ENCODE results near the gene TM2D3. TPM values are rescaled to one million over a fixed set of nuclear protein-coding genes. Genes with fewer than 3 reads are reported as not detected.

The TM2D3 gene
- total RNA-seq, 1 experiment from 2014 or later = 45.7 TPM

DNA sequence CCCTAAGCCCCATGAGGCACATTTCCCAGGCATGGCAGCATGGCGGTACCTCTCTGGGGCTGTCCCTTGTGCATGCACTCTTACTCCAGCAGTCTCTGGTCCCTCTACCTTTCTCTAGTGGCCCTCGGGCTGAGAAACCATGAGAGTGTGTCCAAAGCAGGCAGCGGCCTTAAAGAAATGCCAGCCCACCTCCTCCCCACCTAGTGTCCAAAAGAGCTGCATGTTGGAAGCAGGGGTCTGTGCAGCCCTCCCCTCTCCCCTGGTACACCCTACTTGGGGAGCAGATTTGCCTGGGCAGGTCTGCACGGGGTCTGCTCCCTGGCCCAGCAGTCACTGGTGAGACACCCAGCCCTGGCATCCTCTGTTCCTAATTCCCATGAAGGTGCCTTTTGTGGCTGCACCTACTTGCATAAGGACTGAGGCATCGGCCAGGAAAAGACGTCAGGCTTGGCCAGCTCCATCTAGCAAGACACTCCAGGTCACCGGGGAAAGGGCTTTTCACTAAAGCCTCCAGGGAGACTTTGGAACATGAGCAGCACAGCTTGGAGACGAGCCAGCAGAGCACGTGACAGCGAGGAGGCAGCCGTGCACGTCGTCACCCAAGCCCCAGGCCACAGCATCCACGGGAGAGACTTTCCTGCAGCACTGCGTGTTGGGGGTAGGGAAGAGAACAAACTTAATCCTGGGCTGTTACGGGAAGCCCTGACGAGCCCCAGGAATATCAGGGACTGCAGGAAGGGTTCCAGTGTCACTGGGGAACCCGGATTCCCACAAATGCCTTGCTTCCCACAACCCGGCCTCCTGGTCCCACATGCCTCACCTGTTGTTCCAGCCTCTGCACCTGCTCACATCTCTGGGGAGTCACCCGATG, 38.8 kb downstream of the TM2D3 start:
- DNase-seq (ENCODE audit: low read depth in 1 of 2, low spot score in 2 of 2) = no peak
- Histone ChIP-seq H3K27ac (no peak overlapping the region), H3K27me3 (replicated peaks) (no peaks in the 10 kb centered on the region), H3K4me3 (no peak overlapping the region), H3K9me3 (replicated peaks) (no peaks in the 10 kb centered on the region), H3K36me3 (no peaks in the 10 kb centered on the region), H3K4me1 (replicated peaks) (no peaks in the 10 kb centered on the region)

DNA sequence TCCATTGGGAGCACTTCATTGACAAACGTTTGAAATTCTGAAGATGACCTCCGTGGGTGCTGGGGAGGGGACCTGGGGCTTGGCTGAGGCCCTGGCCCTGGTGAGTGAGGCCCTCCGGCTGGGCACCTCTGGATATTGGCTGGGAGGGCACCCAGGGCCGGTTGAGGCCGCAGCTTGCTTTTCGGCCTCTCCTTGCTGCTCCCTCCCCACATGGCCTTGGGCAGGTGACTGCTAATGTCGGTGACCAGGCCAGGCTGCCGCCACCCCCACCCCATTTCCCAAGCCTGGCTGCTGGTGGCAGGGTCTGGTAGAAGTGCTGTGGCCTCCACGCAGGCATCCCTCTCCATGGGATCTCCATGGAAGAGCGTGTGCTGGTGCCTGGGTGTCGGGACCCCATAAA, 39.5 kb downstream of the TM2D3 start:
- no peaks in the 10 kb centered on the region for H3K9me3 ChIP-seq (replicated peaks)
- no peak overlapping the region for H3K27ac ChIP-seq
- no peaks in the 10 kb centered on the region for H3K4me1 ChIP-seq (replicated peaks)
- H3K27me3 ChIP-seq (replicated peaks) = no peaks in the 10 kb centered on the region
- no peak overlapping the region for H3K4me3 ChIP-seq
- DNase-seq (ENCODE audit: low read depth in 1 of 2, low spot score in 2 of 2) = no peak
- no peaks in the 10 kb centered on the region for H3K36me3 ChIP-seq

- Histone ChIP-seq H3K4me1 (replicated peaks) (no peaks in the 10 kb centered on the region), H3K4me3 (no peak overlapping the region), H3K27ac (no peak overlapping the region), H3K9me3 (replicated peaks) (no peaks in the 10 kb centered on the region), H3K27me3 (replicated peaks) (no peaks in the 10 kb centered on the region), H3K36me3 (no peaks in the 10 kb centered on the region)
- DNase-seq (ENCODE audit: low read depth in 1 of 2, low spot score in 2 of 2) = no peak
These were observed 40.4 kb downstream of the TM2D3 start for GRCh38 chr15:101611580-101612299.

DNA sequence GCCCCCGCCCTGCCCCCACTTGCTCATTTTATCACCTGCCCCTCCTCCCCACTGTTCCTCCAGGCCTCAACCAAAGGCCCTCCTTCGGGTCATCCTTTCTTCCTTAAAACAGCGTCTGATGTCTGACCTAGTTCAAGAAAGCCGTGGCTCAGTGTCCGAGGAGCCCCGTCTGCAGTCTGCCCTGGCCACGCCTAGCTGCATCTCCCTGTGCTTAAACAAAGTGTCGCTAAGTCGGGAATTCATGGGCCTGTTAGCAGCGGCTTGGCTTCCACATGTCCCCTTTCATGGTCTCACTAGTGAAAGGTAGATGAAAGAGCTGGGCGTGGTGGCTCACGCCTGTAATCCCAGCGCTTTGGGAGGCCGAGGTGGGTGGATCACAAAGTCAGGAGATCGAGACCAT, 41.2 kb downstream of the TM2D3 start:
- no peak for DNase-seq (ENCODE audit: low read depth in 1 of 2, low spot score in 2 of 2)
- H3K36me3 ChIP-seq = no peaks in the 10 kb centered on the region
- no peak overlapping the region for H3K4me3 ChIP-seq
- no peaks in the 10 kb centered on the region for H3K4me1 ChIP-seq (replicated peaks)
- no peak overlapping the region for H3K27ac ChIP-seq
- no peaks in the 10 kb centered on the region for H3K27me3 ChIP-seq (replicated peaks)
- H3K9me3 ChIP-seq (replicated peaks) = no peaks in the 10 kb centered on the region

- Histone ChIP-seq H3K4me1 (replicated peaks) (no peaks in the 10 kb centered on the region), H3K9me3 (replicated peaks) (no peaks in the 10 kb centered on the region), H3K27ac (no peak overlapping the region), H3K27me3 (replicated peaks) (no peaks in the 10 kb centered on the region), H3K4me3 (no peak overlapping the region), H3K36me3 (no peaks in the 10 kb centered on the region)
- no peak for DNase-seq (ENCODE audit: low read depth in 1 of 2, low spot score in 2 of 2)
These were observed 41.6 kb downstream of the TM2D3 start for GRCh38 chr15:101610611-101611000.

DNA sequence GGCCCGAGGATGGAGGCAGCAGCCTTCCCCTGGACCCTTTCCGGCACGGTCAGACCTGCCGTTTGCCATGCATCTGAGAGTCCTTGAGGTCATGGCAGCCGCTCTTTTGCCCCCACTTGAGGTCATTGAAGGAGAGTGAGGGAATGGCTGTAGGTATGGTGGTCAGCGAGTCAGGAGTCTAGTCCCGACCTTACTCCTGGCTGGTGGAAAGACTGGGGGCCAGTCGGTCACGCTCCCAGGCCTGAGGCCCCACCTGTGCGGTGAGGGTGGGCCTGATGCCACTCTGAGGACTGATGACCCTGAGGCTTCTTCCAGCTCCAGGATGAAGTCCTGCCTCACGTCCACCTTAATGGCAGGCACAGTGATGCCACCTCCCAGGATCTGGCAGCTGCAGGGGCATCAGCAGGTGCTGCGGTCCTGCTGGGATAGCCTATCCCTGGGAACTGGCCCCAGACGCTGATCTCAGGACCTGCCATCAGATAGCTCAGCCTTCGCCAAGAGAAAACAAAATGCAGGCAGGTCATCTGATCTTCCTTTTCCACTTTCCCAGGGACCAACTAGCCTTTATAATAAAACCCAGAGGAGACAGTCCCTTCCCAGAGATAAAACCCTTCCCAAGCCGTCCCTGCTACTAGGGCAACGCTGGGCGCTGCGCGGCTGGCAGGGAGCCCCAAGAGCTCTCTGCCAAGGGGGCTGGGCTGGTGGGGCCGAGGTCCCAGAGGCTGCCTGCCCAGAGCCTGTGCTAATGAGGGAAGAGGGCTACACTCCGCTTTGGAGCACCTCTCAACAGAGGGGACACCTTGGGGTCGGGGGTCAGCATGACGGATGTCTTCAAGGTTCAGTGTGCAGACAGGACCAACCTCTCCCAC, 42.2 kb downstream of the TM2D3 start:
- H3K27me3 ChIP-seq (replicated peaks) = no peaks in the 10 kb centered on the region
- no peak for DNase-seq (ENCODE audit: low read depth in 1 of 2, low spot score in 2 of 2)
- H3K4me3 ChIP-seq = no peak overlapping the region
- H3K9me3 ChIP-seq (replicated peaks) = no peaks in the 10 kb centered on the region
- H3K36me3 ChIP-seq = no peaks in the 10 kb centered on the region
- H3K27ac ChIP-seq = no peak overlapping the region
- no peaks in the 10 kb centered on the region for H3K4me1 ChIP-seq (replicated peaks)

GRCh38 chr15:101608201-101608600, 44.0 kb downstream of the TM2D3 start:
- Histone ChIP-seq H3K4me3 (no peak overlapping the region), H3K27me3 (replicated peaks) (no peaks in the 10 kb centered on the region), H3K27ac (no peak overlapping the region), H3K9me3 (replicated peaks) (no peaks in the 10 kb centered on the region), H3K36me3 (no peaks in the 10 kb centered on the region), H3K4me1 (replicated peaks) (no peaks in the 10 kb centered on the region)
- peak in 1 of 2 experiments; percentile 33 for DNase-seq (ENCODE audit: low read depth in 1 of 2, low spot score in 2 of 2)

GRCh38 chr15:101607108-101607507, 45.1 kb downstream of the TM2D3 start:
- H3K27me3 ChIP-seq (replicated peaks) = no peaks in the 10 kb centered on the region
- no peaks in the 10 kb centered on the region for H3K36me3 ChIP-seq
- no peak for DNase-seq (ENCODE audit: low read depth in 1 of 2, low spot score in 2 of 2)
- H3K27ac ChIP-seq = no peak overlapping the region
- H3K4me1 ChIP-seq (replicated peaks) = no peaks in the 10 kb centered on the region
- no peak overlapping the region for H3K4me3 ChIP-seq
- H3K9me3 ChIP-seq (replicated peaks) = no peaks in the 10 kb centered on the region

- Histone ChIP-seq H3K36me3 (no peaks in the 10 kb centered on the region), H3K4me1 (replicated peaks) (no peaks in the 10 kb centered on the region), H3K27me3 (replicated peaks) (no peaks in the 10 kb centered on the region), H3K27ac (no peak overlapping the region), H3K4me3 (no peak overlapping the region), H3K9me3 (replicated peaks) (no peaks in the 10 kb centered on the region)
- DNase-seq (ENCODE audit: low read depth in 1 of 2, low spot score in 2 of 2) = no peak
These were observed 47.9 kb downstream of the TM2D3 start for GRCh38 chr15:101604124-101604874.

DNA sequence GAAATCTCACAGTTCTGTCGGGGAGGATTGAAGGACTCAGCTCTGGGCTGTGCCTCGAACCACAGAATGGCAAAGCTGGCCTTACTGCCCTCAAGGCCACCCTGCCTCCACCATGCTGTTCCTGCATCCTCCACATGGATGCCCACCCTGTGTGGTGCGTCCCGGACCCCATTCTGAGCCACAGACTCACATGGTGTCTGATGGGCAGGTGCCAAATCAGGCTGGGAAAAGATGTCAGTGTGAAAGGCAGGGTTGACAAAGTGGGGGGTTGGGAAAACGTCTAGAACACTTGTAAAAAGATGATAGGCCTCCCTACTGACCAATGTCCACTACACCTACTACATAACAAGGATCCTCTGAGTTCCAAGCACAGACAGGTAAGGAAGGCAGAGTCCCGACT, 49.4 kb downstream of the TM2D3 start:
- peaks cover 6% of the 10 kb centered on the region for H3K27me3 ChIP-seq (replicated peaks)
- no peaks in the 10 kb centered on the region for H3K4me1 ChIP-seq (replicated peaks)
- H3K9me3 ChIP-seq (replicated peaks) = 0 out of 2 replicates have a peak, but pooled peaks cover 3% of the 10 kb centered on the region
- no peaks in the 10 kb centered on the region for H3K36me3 ChIP-seq
- no peak overlapping the region for H3K27ac ChIP-seq
- DNase-seq (ENCODE audit: low read depth in 1 of 2, low spot score in 2 of 2) = no peak
- no peak overlapping the region for H3K4me3 ChIP-seq

DNA sequence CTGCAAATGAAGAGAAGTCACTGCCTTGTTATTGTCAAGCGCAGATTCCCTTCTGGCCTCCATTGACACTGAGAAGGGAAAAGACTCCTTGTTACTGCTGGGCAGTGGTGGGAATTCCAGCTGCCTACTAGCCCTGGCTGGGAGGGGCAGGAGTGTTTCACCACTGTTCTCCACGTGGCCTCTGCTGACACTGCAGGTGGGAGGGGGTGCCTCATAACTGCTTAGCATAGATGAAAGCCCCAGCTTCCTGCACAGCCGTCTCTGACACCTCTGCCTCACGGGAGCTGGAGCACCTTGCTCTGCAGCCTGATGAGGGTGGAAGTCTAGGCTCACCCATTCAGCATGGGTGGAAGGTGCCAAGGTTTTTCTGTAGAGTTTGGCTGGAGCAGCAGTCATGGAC, 52.1 kb downstream of the TM2D3 start:
- H3K27ac ChIP-seq = no peak overlapping the region
- H3K4me3 ChIP-seq = no peak overlapping the region
- H3K4me1 ChIP-seq (replicated peaks) = no peaks in the 10 kb centered on the region
- no peaks in the 10 kb centered on the region for H3K36me3 ChIP-seq
- no peak for DNase-seq (ENCODE audit: low read depth in 1 of 2, low spot score in 2 of 2)
- H3K27me3 ChIP-seq (replicated peaks) = peaks cover 6% of the 10 kb centered on the region
- 0 out of 2 replicates have a peak, but pooled peaks cover 3% of the 10 kb centered on the region for H3K9me3 ChIP-seq (replicated peaks)

DNA sequence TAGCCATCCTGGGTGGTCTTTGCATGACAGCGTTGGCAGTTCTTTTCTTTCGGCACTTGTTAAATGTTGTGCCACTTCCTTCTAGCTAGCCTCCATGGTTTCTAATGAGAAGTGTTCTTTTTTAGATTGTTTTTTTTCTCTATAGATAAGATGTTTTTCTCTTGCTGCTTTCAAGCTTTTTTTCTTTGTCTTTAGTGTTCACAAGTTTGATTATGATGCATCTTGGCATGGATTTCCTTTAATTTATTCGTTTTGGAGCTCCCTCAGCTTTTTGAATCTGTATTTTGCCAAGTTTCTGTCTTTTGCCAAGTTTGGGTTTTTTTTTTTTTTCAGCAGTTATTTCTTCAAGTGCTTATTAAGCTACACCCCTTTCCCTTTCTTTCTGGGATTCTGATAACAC, 53.1 kb downstream of the TM2D3 start:
- no peak overlapping the region for H3K27ac ChIP-seq
- H3K27me3 ChIP-seq (replicated peaks) = peaks cover 6% of the 10 kb centered on the region
- H3K4me1 ChIP-seq (replicated peaks) = no peaks in the 10 kb centered on the region
- no peaks in the 10 kb centered on the region for H3K36me3 ChIP-seq
- H3K9me3 ChIP-seq (replicated peaks) = 0 out of 2 replicates have a peak, but pooled peaks cover 3% of the 10 kb centered on the region
- DNase-seq (ENCODE audit: low read depth in 1 of 2, low spot score in 2 of 2) = no peak
- no peak overlapping the region for H3K4me3 ChIP-seq

DNA sequence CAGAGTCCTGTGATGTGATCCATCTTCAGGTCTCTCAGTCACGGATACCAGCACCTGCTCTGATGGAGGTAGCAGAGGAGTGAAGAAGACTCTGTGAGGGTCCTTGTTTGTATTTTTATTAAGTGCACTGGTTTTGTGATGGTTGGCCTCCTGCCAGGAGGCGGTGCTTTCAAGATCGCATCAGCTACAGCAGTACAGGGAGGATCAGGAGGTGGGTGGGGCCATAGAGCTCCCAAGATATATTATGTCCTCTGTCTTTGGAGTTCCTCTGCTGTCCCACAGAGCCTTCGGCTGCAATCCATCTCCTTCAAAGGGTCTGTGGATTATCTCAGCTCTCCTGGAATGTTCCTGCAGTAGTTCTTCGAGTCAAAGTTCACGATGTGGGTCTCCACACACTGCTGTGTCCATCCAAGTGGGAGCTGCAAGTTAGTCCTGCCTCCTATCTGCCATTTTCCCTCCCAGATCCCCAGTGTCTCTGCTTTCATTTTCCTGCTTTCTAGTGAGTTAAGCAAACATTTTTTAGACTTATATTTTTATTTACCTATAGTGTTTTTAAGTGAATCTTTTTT, 54.7 kb downstream of the TM2D3 start:
- H3K4me3 ChIP-seq = no peak overlapping the region
- no peak for DNase-seq (ENCODE audit: low read depth in 1 of 2, low spot score in 2 of 2)
- H3K27ac ChIP-seq = no peak overlapping the region
- H3K36me3 ChIP-seq = no peaks in the 10 kb centered on the region
- H3K4me1 ChIP-seq (replicated peaks) = no peaks in the 10 kb centered on the region
- peaks cover 6% of the 10 kb centered on the region for H3K27me3 ChIP-seq (replicated peaks)
- H3K9me3 ChIP-seq (replicated peaks) = 0 out of 2 replicates have a peak, but pooled peaks cover 3% of the 10 kb centered on the region
